Stimulated activated CD8-positive, alpha-beta memory T cell treated with anti-CD3 and anti-CD28 coated beads, Interleukin-7, amount 100 ng/mL, for 4 hours (primary cell): ENCODE data around the gene CNOT1.
"Not testable (repeated sequence)": the region's sequence is repeated elsewhere in the genome, so short reads cannot be mapped to it uniquely, and the experiment has no call there.

Source experiments
- DNase-seq, 2 donors: peaks; one replicate each; pipeline ENCODE4 v3.0.0-alpha.2; 2020; ENCODE audit warnings: low read depth in 2 of 2

CNOT1 gene

DNA sequence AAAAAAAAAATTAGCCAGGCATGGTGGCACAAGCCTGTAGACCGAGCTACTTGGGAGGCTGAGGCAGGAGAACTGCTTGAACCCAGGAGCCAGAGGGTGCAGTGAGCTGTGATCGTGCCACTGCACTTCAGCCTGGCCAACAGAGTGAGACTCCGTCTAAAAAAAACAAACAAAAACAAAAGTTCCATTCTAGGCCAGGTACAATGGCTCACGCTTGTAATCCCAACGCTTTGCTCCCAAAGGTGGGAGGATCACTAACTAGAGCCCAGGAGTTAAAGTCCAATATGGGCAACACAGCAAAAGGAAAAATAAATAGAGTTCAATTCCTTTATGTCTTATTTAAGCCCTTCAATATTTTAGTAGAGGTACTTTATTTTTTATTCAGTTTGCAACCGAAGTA is 47.5 kb downstream of the CNOT1 start:
- no peak for DNase-seq

DNA sequence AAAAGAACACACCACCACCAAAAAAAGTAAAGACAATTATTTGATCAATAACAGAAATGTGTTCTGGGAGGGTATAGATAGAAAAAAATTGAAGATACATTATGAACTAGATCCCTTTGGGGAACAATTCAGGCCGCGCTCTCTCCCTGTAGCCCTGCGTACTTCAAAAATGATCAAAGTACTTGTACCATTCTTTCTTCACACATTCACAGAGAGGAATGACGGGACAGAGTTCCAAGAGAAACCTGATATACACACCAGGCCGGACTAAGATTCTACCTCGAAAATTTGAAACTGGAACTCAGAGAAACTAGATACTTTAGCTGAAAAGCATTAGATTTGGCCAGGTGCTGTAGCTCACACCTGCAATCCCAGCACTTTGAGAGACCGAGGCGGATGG is 50.0 kb downstream of the CNOT1 start:
- DNase-seq: no peak

DNA sequence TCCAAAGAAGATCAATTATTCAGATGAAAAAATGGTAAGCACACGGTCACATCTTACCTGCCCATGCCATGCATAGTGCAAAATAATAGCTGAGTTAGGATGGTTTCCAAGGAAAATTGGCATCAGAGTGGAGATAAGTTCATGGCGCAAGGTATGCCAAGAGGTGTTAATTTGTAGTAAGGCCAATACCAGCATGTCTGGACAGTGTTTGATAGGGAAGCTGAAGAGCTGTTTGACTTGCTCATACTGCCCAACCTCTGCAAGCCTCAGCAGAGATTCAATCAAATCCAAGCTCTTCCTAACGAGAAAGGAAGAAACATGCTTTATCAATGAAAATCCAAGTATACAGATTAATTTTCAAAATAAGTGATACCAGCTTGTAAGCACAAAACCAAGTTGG is 51.0 kb downstream of the CNOT1 start:
- no peak for DNase-seq

DNA sequence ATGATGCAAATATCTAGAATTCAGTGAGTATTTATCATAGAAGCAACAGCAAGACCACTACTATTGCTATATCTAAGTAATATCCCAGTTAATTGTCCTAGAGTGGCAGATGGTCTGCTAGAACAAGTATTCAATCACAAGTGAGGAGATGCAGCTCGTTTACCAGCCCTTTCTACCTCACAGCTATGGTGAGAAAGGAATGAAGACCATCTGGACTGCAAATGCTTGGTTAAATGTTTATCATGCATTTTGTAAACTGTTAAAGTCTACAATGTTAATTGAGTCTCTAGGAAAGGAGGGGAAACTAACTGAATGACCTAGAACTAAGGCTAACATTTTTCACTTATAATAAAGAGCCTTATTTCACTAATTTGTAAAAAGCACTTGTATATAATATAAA is 52.5 kb downstream of the CNOT1 start:
- DNase-seq: no peak

DNA sequence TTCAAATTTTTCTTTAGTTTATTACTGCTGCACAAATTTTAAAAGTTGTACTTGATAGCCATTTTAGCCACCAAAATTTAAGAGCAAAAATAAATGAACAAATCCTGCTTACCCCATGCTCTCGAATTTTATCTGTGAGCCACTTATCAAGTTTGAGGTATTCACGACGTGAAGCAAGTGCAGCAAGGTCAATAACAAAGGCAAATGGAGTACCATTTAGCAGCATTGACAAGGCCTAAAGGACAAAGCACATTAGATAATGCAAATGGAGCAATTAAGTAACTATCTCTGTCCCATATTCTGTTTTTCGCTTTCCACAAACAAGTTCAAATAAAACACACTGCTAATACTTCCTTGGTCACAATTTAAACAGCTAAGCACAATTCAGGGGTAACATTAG is 54.7 kb downstream of the CNOT1 start:
- no peak for DNase-seq

DNA sequence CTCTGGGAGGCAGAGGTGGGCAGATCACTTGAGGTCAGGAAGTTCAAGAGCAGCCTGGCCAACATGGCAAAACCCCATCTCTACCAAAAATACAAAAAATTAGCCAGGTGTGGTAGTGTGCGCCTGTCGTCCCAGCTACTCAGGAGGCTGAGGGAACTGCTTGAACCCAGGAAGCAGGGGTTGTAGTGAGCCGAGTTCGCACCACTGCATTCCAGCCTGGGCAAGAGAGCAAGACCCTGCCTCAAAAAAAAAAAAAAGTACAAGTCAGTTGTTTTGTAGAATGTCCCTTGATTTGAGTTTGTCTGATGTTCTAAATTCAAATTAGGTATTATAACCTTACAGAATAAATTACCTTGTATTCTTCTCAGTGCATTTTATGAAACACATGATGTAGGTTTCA is 63.9 kb downstream of the CNOT1 start:
- not testable (repeated sequence) for DNase-seq

DNA sequence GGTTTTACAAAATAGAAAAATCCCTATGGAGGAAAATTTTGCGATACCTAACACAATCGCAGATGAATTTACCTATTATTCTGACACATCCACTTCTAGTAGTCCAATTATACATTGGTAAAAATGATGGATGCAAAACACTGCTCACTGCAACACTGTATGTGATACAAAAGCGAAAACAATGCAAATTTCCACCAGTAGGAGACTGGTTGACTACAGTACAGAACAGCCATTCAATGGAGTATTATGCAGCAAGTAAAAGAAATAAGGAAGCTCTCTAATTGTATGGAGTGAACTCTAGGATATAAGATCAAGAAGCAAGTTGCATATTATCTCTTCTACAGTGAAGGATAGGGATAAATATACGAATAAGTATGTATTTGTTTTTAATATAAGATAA is 65.9 kb downstream of the CNOT1 start:
- DNase-seq: no peak

DNA sequence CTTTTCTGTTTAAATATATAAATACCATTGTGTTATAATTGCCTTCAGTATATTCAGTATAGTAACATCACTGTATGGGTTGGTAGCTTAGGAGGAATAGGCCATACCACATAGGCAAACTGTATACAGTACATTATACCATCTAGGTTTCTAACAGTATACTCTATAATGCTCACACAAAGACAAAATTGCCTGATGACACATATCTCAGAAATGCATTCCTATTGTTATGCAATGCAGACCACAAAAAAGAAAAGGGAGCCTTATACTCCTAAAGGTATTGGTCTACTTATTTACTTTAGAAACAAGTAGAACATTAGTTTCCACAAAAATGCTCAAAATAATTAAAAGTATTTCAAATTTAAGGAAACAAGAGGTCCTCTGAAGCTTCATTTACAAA is 66.4 kb downstream of the CNOT1 start:
- no peak for DNase-seq

DNA sequence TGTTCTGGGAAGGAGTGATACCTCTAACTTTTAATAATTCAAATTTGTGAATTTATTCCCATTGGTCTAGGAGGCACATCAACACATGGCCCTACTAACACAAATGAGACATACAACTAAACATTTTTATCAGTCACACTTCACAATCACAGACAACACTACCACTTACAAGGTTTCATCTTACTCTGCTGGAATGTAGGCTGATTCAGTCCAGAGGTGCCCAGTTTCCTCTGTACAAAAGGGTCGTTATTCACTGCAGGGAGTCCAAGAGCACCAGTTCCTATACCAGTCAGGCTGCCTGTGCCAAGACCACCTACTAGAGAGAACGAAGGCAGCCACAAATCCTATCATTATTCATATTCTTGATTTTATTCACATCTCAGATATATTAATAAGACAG is 72.9 kb downstream of the CNOT1 start:
- no peak for DNase-seq

DNA sequence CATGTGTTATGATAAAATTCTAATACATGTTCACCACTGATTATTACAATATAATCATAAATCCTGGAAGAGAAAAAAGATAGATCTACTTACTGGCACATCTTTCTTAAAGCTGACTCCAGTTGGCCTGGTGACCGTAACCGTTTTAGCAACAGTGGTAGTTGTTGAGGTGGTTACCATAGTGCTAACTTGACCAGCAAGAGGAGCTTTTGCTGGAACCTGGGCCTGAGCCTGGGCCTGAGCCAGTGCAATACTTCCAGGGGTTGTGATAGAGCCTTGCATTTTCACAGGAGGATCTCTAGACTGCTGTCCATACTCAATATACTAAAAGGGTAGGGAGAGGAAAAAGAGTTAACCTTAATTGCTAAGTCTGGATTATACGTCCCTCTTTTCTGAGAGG is 78.1 kb downstream of the CNOT1 start:
- no peak for DNase-seq

DNA sequence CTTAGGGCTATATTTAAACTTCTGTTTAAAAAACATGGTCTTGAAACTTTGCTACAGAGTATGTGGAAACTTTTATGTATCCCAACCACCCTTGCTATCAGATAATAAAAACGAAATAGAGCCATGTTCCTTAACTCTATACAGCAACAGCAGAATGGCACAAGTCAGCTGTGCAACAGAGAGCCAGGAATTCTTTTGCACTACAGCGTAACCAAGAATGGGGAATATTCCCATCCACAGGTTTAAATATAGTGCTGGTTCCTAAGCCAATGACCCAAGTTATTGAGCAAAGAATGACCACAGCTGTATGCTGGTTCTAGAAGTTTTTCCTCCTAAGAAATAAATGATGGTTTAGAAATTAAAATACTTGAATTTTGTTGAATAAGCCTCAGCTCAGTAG is 81.2 kb downstream of the CNOT1 start:
- DNase-seq: no peak

DNA sequence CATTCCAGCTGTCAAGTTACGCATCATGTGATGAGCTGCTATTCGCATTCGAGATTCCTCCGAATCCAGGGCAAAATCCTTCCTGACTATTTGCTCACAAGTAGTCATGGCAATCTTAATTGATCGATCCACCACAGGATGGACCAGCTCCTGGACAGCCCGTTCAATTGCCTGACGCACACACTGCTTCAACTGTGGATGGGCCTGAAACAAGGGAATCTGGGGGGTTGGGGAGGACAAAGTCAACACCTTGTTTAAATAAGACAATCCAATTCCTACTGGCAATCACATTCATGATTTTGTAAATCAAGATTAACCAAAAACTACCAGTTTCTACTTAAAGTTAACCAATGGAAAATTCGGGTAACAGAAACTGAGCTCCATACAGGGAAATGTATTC is 85.9 kb downstream of the CNOT1 start:
- no peak for DNase-seq

DNA sequence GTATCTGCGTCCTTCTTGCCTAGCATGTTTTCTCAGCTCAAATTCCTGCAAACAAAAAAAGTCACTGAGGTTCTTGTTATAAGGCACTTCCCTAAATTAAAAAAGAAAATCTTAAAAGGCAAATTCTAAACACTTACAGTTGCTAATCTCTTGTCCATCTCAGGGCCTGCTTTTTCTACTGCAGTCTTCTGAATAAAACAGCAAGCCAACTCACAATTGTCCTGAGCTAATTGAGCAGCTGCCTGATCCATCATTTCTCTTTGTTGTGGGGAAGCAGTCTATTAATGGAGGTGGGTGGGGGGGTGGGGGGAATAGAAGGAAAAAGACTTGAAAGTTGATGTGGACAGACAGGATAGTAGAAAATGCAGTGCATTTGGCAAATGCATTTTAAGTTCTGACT is 87.3 kb downstream of the CNOT1 start:
- DNase-seq: no peak

DNA sequence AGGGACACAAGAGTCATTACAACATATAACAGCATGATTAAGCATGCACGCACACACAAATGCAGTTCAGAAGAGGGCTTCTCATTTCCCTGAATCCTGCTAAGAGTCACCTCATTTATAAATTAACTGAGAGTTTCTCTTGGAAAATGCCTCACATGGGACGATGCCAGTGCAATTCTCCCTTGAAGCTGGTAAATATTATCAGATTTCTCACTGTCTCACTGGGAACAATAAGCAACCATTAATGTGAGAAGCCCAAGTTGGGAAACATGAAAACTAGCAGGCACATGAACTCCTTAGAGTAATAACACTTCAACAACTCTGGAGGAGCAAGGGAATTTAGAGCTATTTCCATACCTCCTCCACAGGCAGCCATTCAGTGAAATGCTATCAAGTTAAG is 87.9 kb downstream of the CNOT1 start:
- DNase-seq: no peak

DNA sequence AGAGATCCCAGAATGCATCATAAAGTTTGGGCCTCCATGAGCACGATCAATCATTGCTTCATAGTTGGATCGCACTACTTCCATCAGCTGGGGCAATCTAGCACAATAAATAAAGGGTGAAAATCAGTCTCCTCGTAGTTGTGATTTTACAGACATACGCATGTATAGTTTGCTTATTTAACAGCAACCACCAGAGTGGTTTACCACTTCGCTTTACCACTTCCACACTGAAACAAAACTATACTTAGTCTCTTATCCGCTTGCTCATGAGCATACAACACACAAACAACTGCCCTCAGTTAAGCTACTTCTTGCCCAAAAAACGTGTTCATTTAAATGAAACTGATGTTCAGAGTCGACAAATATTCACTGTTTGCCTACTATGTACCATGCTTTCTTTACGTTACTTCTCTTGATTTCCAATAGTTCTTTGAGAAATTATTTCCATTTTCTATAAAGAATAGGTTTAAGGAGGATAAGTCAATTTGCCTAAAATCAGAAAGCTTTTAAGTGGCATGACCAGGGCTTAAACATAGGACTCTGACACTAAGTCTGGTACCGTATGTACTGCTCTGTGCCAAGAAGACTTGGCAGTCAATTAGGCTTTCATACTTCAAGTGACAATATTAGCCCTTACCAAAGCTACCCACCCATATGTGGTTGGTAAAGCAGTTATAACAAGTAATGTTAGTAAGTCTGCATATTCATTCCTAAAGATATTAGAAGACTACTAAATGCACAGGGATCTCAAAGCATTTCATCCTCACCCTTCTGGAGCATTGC is 92.3 kb downstream of the CNOT1 start:
- DNase-seq: no peak

DNA sequence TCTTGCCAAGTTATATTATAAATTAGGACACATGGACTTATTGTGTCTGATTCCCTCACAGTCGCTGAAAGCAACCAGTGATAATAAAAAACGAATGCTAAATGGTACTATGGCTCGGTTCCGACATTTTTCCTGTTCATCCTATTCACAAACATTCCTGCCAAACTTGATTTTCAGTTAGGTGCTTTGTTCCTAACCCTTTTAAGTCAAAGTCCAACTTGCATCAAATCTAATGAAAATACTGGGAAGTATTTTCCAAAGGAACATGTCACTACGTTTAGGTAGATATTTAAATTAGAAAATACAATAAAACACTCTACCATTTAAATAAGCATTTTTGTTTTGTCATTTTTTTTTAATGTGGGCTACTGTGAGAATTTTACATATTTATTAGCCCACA is 93.3 kb downstream of the CNOT1 start:
- no peak for DNase-seq

DNA sequence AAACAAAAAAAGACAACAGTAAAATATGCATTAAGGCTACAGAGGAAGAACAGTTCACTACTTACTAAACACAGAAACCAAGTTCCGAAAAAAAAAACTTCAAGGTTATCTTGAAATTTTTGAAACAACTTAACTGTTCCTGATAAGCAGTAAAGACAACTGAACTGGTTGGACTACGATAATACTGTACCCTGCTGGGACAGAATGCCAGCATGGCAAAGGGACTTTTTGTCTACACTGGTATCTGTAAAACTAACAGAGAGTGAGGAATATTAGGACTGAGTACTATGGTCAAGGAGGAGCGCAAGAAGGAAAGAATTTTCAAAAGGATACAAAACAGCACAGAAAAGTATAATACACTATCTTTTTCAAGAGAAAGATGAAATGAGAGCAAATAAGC is 94.5 kb downstream of the CNOT1 start:
- no peak for DNase-seq

DNA sequence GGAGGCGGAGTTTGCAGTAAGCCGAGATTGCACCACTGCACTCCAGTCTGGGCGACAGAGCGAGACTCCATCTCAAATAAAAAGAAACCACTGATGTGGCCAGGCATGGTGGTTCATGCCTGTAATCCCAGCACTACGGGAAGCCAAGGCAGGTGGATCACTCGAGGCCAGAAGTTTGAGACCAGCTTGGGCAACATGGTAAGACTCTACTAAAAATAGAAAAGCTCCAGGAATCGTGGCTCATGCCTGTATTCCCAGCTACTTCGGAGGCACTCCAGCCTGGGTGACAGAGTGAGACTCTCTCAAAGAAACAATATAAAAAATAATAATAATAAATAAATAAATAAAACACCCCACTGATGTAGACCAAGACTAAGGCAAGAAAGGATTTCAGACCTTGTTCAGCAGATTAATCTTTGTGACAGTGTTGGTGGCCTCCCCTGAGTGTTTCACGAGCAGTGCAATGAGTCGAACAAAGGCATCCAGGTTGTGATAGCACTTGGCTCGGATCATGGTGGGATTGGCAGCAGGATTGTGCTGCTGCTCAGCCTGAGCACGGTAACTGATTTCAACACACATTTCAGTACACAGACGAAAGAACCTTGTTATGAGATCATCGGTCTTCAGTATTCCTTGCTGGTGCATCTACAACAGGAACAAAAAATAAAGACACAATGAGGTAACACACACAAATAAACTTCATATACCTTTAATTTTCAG is 95.7 kb downstream of the CNOT1 start:
- DNase-seq: no peak

DNA sequence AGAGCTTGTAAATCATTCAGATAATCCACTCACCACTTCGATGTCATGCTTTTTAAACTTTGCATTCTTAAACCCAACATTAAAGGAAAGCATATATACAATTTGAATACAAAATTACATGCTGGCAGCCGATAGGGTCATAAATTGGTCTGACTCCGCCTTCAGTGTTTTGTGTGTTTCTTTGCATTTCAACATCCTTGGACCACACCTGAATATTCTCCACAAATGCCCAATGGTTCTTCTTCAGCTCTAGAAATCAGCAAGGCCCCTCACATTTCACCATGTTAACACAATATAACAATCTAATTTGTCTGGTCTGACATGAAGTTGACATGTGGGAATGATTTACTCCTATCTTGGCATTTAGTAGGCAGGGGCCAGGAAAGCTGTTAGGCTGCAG is 97.2 kb downstream of the CNOT1 start:
- DNase-seq: no peak

DNA sequence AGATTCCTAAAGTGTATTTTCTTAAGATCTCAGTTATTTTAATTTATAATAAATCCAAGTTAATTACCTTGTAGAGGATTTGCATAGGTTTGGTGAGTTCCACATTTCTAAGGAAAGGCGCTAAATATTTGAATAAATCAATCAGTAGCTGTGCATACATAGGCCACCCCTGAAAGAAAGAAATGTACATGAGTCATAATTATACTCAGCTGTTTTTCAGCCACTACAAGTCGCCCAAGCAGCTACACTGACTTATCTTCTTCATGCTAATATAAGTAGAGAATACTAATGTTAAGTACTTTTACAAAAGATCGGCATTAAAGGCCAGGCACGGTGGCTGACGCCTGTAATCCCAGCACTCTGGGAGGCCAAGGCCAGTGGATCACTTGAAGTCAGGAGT is 99.4 kb downstream of the CNOT1 start:
- DNase-seq: no peak

DNA sequence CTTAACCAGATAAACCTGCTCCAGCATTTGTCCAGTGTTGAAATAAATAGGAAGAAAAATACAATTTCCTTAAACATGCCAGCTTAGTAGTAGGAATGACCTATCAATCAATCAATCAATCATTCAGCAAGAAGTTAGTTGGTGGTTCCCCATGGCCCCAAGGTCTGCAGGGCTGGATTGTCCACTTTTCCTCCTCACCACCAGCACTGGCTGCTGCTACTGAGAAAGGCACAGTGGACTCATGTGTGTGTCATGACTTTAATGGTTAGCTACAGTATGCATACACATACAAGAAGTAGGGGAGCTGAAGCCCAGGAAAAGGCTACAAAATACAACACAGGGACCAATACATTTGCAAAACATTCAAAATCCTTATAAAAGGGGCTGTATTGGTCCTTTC is 109.9 kb downstream of the CNOT1 start:
- DNase-seq: no peak

DNA sequence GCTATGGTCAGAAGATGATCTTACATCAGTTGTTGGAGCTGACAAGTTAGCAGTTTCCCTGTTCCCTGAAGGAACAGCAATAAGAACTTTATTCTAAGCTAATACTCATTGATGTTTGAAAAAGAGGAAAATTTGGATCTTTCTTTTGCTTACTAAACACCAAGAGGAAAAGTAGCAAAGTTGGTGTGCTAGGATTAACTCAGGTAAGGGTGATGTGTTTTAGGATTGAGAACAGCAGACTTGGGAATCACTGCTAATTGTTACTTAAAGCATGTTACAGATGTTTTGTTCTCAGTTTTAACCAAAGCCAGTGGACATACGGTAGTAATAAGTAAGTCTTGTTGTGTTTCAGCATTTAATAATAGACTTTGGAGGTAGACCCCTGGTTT is 110.7 kb downstream of the CNOT1 start:
- DNase-seq: no peak

DNA sequence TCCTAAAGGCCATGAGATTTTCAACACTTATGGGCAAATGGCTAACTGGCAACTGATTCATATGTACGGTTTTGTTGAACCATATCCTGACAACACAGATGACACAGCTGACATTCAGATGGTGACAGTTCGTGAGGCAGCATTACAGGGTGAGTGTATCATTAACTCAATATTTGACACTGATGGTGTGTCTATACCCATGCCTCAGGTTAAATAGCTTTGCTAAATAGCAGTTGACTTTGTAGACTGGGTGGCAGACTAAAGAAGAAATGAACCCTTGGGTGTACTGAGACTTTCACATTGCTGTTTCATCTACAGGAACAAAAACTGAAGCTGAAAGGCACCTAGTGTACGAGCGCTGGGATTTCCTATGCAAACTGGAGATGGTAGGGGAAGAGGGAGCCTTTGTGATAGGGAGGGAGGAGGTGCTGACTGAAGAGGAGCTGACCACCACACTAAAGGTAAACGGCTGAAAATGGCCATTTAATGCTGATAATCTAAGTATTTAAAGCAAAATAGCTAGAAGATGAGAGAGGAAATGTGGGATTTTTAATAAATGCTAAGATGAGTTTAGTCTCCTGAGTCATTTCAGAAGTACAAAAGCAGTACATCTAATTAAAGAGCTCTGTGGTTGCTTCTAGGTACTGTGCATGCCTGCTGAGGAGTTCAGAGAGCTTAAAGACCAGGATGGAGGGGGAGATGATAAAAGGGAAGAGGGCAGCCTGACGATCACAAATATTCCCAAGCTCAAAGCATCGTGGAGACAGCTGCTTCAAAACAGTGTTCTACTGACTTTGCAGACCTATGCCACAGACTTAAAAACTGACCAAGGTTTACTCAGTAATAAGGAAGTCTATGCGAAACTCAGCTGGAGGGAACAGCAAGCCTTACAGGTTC is 111.3 kb downstream of the CNOT1 start:
- no peak for DNase-seq
